ENCODE measurements around the gene PTPRE.

GRCh38 chr10:127890832-127891334 is 16.0 kb upstream of the PTPRE start:
- no peak for TF ChIP-seq CTCF (conservative IDR thresholded peaks at IDR 0.05; ENCODE audit: low read length)
- TF ChIP-seq EZH2phosphoT487 (IDR thresholded peaks at IDR 0.05; ENCODE audit: borderline replicate concordance): no peak

All from Loucy (cell line).